Left colon (tissue), 2 donors: Measurements from ENCODE around the gene TIPARP. TPM values are rescaled to one million over a fixed set of nuclear protein-coding genes. Genes with fewer than 3 reads are reported as not detected.
A peak's percentile ranks its signal among the peaks of the same experiment; 100 is the strongest.
"Not testable (repeated sequence)": the region's sequence is repeated elsewhere in the genome, so short reads cannot be mapped to it uniquely, and the experiment has no call there.

ENCODE experiments used
- ATAC-seq: fragments of 200-7000 bp; cut with Tn5 transposase; one replicate; pipeline ENCODE4 v1.9.1; 2020; ENCODE audit warnings: mild to moderate bottlenecking, moderate library complexity
- DNase-seq, 2 donors: peaks; one replicate each; pipeline ENCODE4 v3.0.0-alpha.2; 2020
- intact Hi-C, 2 donors: fragments of 100-400 bp; cut with DNase I in 1 of 2; cut with micrococcal nuclease in 1 of 2; formaldehyde crosslinking; loops; one replicate each; pipeline versions ENCODE4 v1.11.2 to v1.14.0; 2022; cut with DNase I, micrococcal nuclease
- total RNA-seq, 2 donors: library from RNA; stranded (reverse); fragmentation: NEBNext Ultra II Directional; extraction: Animal tissue kit (Norgen Biotek cat#: 25700); gene quantifications; one replicate each; pipeline ENCODE4 v1.2.1, GENCODE V29; 2021
- donor health status: DM: no; HTN: no; CAD: no.
- donor health status: DM: yes; HTN: yes; CAD: no.

TIPARP gene
- total RNA-seq, 2 donors from 2014 or later = 31.1 to 33.9 TPM

DNA sequence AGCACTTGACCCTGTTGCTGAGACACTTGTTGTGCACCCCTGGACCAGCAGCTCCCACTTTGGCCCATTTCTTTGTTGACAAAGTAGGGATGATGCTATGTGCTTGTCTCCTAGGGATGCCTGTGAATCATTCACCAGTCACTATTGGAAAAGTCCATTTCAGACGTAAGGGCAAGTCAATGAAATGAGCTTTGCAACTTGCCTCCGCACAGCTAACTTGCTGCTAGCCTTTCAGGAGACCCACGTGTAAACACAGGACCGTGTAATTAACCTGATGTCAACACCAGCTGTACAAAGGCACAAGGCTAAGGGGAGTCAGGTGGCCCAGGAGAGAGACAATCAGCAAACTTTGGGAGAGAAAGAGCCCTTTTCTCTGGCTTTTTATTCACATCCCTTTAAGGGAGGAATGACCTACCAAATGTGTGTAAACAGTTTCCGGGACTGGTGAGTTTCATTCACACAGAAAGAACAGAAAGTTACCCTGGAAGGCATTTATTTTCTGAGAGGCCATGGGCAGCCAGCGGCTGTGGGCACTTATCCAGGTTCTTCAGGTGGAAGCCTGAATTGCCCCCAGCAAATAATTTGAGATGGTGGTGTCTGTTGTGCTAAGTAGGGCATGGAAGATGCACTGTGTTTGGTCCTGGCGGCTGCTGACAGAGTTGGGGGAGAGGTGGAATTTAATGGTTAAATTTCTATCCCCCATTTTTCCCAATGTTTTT is 54.0 kb downstream of the TIPARP start:
- intact Hi-C loops = no loop called here
- ATAC-seq (peak; percentile 25), DNase-seq (no peak)

DNA sequence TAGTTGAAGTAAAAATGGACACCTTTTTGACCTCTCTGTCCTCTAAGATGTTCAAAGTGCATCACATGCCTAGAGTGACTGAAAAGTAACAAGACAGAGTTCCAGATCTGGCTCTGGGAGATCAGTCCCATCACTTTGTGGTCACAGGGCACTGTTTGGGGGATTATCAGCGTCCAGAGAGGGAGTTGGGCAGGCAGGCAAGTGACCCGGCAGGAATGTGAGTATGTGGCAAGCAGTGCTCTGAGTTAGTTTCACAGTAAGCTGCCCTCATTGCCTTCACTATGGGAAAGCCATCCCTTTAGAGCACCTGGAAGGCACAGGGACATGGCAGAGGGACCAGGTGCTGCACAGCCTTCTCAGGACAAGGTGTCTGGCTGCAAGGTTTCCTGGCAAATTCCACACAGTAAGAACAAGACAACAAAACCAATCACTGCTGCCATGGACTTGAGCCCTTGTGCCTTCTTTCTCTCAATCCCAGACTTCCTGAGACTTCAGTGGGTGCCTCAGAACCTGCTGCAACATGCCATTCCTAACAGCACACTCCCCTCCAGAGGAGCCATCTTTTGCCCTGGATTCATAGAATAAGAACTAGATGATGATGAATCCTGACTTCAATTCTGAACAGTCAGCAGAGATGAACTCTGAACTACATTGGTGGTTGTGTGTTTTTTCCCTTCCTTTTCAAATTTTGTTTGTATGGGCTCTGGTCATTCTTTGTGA is 55.2 kb downstream of the TIPARP start:
- no peak for DNase-seq
- no peak for ATAC-seq
- intact Hi-C loops = no loop called here

GRCh38 chr3:156731813-156732212 is 57.4 kb downstream of the TIPARP start:
- ATAC-seq (no peak), DNase-seq (no peak)
- intact Hi-C loops = no loop called here

DNA sequence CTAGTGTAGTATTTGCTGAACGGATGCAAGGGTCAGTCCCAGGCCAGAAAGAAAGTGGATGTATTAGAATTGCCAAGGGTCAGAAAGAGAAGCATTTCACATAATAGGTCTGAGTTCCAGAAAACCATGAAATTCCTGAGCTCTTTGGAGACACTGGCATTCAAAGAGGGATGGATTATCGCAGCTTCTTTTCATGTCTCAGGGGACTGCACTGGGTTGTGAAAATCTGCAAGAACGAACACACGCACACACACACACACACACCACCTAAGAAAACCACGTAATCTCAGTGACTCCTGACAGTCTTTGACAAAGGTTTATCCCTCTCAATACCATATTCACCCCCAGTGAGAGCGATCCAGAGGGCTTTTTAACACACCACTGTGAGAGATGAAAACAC is 57.9 kb downstream of the TIPARP start:
- intact Hi-C loops = no loop called here
- ATAC-seq = no peak
- DNase-seq = no peak

- ATAC-seq (no peak), DNase-seq (no peak)
- intact Hi-C loops = no loop called here
Observed at GRCh38 chr3:156732715-156733421, 58.5 kb downstream of the TIPARP start.

DNA sequence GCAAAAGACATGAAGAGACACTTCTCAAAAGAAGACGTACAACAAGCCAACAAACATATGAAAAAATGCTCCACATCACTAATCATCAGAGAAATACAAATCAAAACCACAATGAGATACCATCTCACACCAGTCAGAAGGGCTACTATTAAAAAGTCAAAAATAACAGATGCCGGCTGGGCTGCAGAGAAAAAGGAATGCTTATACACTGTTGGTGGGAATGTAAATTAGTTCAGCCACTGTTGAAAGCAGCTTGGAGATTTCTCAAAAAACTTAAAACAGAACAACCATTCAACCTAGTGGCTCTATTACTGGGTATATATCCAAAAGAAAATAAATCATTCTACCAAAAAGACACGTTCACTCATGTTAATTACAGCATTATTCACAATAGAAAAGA is 60.3 kb downstream of the TIPARP start:
- DNase-seq, ATAC-seq, intact Hi-C loops: not testable (repeated sequence)

GRCh38 chr3:156735471-156735870 is 61.1 kb downstream of the TIPARP start:
- DNase-seq = no peak
- ATAC-seq = no peak
- intact Hi-C loops = no loop called here

- intact Hi-C loops, ATAC-seq, DNase-seq: not testable (repeated sequence)
Observed at GRCh38 chr3:156737049-156737448, 62.7 kb downstream of the TIPARP start.

DNA sequence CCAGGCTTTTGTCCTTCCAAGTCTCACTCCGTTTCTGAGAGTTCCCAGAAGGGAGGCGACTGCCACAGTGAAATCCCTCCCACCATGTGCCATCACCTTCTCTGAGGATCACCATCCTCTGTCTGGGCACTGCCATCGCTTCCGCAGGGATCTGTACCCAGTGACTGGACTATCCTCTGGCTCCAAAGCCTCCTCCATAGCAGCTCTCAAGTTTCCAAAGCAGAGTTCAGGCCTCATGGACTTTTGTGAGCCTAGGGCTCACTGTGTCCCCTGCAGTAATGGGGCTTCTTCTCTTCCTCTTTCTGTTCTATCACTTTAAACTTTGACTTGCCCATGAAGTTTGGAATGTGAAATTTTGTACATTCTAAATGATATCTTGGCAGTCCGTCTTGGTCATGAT is 63.9 kb downstream of the TIPARP start:
- ATAC-seq (no peak), DNase-seq (no peak)

DNA sequence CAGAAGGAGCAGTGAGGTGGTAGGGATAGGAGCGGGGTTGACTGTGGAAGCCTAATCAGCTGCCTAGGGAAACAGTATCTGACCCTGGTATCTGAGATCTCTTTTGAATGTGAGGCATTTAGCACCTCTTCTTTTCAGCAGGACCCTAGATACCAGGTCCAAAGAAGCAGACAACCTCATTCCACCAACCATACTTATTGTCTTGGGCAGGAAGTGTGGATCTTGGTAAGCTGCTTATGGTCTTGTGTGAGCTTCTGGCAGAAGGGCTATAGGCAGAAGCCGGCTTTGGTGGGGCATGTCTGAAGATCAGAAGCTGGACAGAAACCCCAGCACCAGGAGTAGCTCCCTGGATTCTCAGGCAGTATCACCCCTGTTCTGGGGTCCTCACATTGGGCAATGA is 65.6 kb downstream of the TIPARP start:
- DNase-seq = no peak
- no peak for ATAC-seq
- intact Hi-C loops = no loop called here

More for the DNA sequence above, 63.9 kb downstream of the TIPARP start:
- intact Hi-C loops = no loop called here

DNA sequence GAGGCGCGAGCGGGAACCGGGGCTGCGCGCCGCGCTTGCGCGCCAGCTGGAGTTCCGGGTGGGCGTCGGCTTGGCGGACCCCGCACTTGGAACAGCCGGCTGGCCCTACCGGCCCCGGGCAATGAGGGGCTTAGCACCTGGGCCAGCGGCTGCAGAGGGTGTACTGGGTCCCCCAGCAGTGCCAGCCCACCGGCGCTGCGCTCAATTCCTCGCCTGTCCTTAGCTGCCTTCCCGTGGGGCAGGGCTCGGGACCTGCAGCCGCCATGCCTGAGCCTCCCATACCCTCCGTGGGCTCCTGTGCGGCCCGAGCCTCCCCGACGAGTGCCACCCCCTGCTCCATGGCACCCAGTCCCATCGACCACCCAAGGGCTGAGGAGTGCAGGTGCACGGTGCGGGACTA is 66.2 kb downstream of the TIPARP start:
- ATAC-seq, intact Hi-C loops, DNase-seq: not testable (repeated sequence)

DNA sequence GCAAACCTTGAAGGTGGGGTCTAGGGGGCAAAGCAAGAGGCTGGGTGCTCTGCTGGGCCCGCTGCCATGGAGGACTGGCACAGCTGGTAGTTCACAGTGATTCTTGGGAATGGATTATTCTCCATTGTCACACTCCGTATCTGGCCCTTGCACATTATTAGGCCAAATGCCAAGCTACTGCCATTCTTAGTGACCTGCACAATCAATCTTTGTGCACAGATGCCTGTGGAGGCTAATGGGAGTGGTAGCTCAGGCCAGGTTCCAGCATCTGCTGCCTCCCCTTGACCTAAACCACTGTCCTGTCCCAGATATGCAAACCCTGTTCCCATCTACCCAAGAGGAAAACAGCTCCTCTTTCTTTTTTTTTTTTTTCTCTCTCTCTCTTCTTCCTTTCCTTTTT is 67.5 kb downstream of the TIPARP start:
- ATAC-seq (no peak), DNase-seq (no peak)
- intact Hi-C loops = no loop called here

GRCh38 chr3:156742401-156742800 is 68.0 kb downstream of the TIPARP start:
- ATAC-seq (no peak), DNase-seq (no peak)
- intact Hi-C loops = no loop called here

DNA sequence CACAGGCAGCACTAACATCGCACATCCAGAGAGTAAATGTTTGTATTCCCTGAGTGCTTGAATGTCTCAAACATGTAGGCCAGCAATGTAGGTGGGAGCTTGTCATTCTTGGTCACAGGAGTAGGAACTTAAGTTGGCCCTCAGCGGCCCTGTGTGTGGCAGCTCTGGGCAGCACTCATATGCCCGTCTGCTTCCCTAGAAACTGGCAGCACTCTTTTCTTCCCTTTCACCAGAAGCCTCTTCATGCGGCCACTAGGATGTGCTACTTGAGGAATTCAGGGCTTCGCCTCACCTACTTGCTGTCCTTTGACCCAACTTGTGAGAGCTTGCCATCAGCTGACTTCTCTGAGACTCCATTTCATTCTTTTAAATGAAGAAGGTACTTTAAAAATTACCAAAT is 69.5 kb downstream of the TIPARP start:
- intact Hi-C loops = no loop called here
- no peak for ATAC-seq

GRCh38 chr3:156744631-156745030 is 70.2 kb downstream of the TIPARP start:
- no peak for DNase-seq
- intact Hi-C loops = no loop called here
- ATAC-seq = no peak

More for the DNA sequence above, 69.5 kb downstream of the TIPARP start:
- no peak for DNase-seq

DNA sequence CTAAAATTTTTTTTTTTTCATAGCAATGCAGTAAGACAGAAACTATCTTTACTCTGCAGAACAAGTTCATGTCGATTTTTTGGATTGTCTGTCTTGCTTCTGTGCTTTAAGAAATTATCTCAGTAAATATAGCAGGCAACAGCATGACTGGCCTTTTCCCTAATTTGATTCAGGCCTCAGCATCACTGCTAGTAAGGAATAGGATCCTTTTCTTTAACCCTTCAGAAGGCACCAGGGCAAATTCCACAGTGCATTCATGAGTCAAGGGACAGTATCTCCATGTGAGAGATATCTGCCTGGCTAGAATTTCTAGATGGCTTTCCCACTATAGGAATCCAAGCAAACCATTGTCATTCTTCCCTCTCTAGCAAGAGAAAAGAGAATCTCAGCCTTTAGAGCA is 71.4 kb downstream of the TIPARP start:
- no peak for ATAC-seq
- no peak for DNase-seq
- intact Hi-C loops = no loop called here

- intact Hi-C loops = no loop called here
- ATAC-seq (no peak), DNase-seq (no peak)
Observed at GRCh38 chr3:156747046-156747445, 72.7 kb downstream of the TIPARP start.

DNA sequence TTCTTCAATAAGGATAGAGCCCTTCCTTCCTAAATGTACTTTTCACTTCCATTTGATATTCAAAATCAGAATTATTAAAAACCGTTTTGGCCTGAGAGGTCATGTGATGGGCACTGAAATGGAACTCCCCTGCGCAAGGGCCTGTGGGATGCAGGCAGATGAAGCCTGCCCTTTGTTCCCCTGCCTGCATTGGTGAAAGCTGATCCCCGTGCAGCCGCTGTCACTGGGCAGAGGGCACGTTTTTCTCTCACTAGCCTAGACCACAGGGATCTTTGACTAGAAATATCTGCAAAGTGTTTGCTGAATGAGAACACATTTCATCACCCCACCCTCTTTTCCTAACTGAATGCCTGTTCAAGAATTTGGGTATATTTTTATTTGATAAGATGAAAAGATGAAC is 74.9 kb downstream of the TIPARP start:
- intact Hi-C loops = no loop called here
- ATAC-seq (no peak), DNase-seq (no peak)

DNA sequence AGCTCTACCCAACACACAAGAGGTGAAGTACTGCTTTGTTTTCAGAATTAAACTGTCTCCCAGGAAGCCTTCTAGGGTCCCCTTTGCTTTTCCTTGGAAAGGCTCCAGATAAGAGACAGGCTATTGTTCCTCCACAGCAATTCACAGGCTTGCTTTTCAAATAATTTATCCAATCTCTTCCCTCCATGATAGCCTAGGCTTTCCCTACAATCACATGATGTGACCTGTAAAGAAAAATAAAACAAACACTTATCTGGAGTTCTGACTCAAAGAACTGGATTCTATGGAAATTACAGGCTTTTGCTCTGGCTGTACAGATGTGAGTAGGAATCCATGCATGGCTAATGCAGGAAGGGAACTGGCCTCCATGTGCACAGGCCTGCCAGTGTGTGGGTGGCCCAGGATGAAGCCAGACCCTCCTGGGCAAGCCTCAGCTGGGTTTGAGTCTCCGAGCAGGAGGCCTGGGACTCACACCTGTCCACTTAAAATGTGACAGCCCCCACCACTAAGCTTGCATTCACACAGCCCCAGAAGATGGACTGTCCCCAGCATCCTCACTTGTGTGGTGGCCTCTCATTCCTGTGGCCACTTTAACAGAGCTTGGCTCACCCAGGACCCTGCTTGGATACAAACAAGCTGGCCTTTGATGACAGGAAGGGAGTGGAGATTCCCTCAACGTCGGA is 75.9 kb downstream of the TIPARP start:
- ATAC-seq = no peak
- intact Hi-C loops = no loop called here
- no peak for DNase-seq
